Measurements from ENCODE around the gene FAM118B.

- TF ChIP-seq MAX (IDR thresholded peaks at IDR 0.05) (no peak), FOXA1 (IDR thresholded peaks at IDR 0.05) (no peak), CTCF (IDR thresholded peaks at IDR 0.05; ENCODE audit: low read depth, low read length, missing input control) (peak; percentile 91), EGR1 (IDR thresholded peaks at IDR 0.05; ENCODE audit: low read depth in 2 of 2) (no peak)
These were observed 98.8 kb downstream of the FAM118B start for GRCh38 chr11:126310200-126310991.
